ENCODE results near the gene GSC2.

Gene GSC2

DNA sequence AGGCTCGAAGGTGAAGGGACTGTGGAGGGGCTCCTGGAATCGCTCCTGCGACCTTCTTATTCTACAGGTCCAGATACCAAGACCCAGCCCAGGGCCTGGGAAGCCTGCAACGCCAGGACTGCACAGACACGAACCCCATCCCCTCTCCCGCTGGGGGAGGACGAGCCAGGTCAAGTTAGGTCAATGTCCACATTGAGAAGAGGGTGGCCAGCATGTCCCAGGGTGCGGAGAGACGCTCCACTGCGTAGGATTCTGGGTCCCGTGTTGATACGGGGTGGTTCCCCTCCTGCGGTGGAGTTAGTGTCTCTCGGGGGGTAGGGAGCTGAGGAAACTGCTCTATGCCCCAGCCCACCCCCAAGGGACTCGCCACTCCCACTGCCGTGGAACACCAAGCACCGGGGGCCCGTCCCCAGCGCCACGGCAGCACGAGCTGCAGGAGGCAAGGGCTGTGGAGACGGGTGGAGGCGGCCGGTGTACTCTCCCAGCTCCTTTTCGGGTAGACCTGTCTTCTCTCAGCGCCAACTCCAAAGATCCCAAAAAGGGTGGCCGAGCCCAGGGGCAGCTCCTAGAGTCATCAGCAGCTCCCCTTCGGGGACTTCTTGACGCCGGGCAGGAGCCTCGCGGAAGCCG lies 1.6 kb downstream of the GSC2 start:
- no peak overlapping the region for H3K4me3 ChIP-seq (ENCODE audit: low read length, poor library complexity, severe bottlenecking)

GRCh38 chr22:19147195-19147780 lies 2.8 kb downstream of the GSC2 start:
- no peak overlapping the region for H3K4me3 ChIP-seq (ENCODE audit: low read length, poor library complexity, severe bottlenecking)
- no peaks in the 10 kb centered on the region for H3K36me3 ChIP-seq (ENCODE audit: insufficient read depth, low read length)
- no peak overlapping the region for H2AFZ ChIP-seq (ENCODE audit: low read length)
- H3K4me2 ChIP-seq (ENCODE audit: low read depth, low read length, poor library complexity, severe bottlenecking): no peak overlapping the region
- no peaks in the 10 kb centered on the region for H3K9me3 ChIP-seq (ENCODE audit: insufficient read depth, low read depth, low read length)
- no peaks in the 10 kb centered on the region for H3K9me2 ChIP-seq (replicated peaks; ENCODE audit: low read depth, low read length)
- peaks cover 15% of the 10 kb centered on the region for H3K79me2 ChIP-seq (ENCODE audit: insufficient read depth, low read length)
- peaks cover 9% of the 10 kb centered on the region for H4K20me1 ChIP-seq (ENCODE audit: insufficient read depth, low read length, poor library complexity, severe bottlenecking)
- no peak overlapping the region for H3K9ac ChIP-seq (ENCODE audit: low read depth, low read length, poor library complexity, severe bottlenecking)
- peaks cover 7% of the 10 kb centered on the region for H3K4me1 ChIP-seq (ENCODE audit: insufficient read depth, low read length, poor library complexity, severe bottlenecking)
- TF ChIP-seq CTCF (conservative IDR thresholded peaks at IDR 0.05; ENCODE audit: low read length) (no peak), EZH2phosphoT487 (IDR thresholded peaks at IDR 0.05; ENCODE audit: borderline replicate concordance) (no peak)
- no peaks in the 10 kb centered on the region for H3K27me3 ChIP-seq (ENCODE audit: insufficient read depth, low read length, poor library complexity, severe bottlenecking)
- H3F3A ChIP-seq (ENCODE audit: low read depth): no peaks in the 10 kb centered on the region

More for the DNA sequence above, 1.6 kb downstream of the GSC2 start:
- Histone ChIP-seq H4K20me1 (ENCODE audit: insufficient read depth, low read length, poor library complexity, severe bottlenecking) (peaks cover 9% of the 10 kb centered on the region), H3K9me2 (replicated peaks; ENCODE audit: low read depth, low read length) (no peaks in the 10 kb centered on the region), H3K27me3 (ENCODE audit: insufficient read depth, low read length, poor library complexity, severe bottlenecking) (no peaks in the 10 kb centered on the region), H3K4me1 (ENCODE audit: insufficient read depth, low read length, poor library complexity, severe bottlenecking) (peaks cover 8% of the 10 kb centered on the region), H3K9me3 (ENCODE audit: insufficient read depth, low read depth, low read length) (no peaks in the 10 kb centered on the region), H3F3A (ENCODE audit: low read depth) (no peaks in the 10 kb centered on the region), H3K36me3 (ENCODE audit: insufficient read depth, low read length) (no peaks in the 10 kb centered on the region), H3K4me2 (ENCODE audit: low read depth, low read length, poor library complexity, severe bottlenecking) (no peak overlapping the region), H3K9ac (ENCODE audit: low read depth, low read length, poor library complexity, severe bottlenecking) (no peak overlapping the region), H3K79me2 (ENCODE audit: insufficient read depth, low read length) (peaks cover 10% of the 10 kb centered on the region), H2AFZ (ENCODE audit: low read length) (no peak overlapping the region)
- TF ChIP-seq EZH2phosphoT487 (IDR thresholded peaks at IDR 0.05; ENCODE audit: borderline replicate concordance): no peak
- no peak for TF ChIP-seq CTCF (conservative IDR thresholded peaks at IDR 0.05; ENCODE audit: low read length)

GRCh38 chr22:19146215-19146968 lies 3.7 kb downstream of the GSC2 start:
- Histone ChIP-seq H3K4me1 (ENCODE audit: insufficient read depth, low read length, poor library complexity, severe bottlenecking) (peaks cover 7% of the 10 kb centered on the region), H4K20me1 (ENCODE audit: insufficient read depth, low read length, poor library complexity, severe bottlenecking) (peaks cover 9% of the 10 kb centered on the region), H3F3A (ENCODE audit: low read depth) (no peaks in the 10 kb centered on the region), H3K9ac (ENCODE audit: low read depth, low read length, poor library complexity, severe bottlenecking) (no peak overlapping the region), H3K4me2 (ENCODE audit: low read depth, low read length, poor library complexity, severe bottlenecking) (no peak overlapping the region), H3K9me2 (replicated peaks; ENCODE audit: low read depth, low read length) (no peaks in the 10 kb centered on the region), H3K4me3 (ENCODE audit: low read length, poor library complexity, severe bottlenecking) (no peak overlapping the region), H3K9me3 (ENCODE audit: insufficient read depth, low read depth, low read length) (no peaks in the 10 kb centered on the region), H3K36me3 (ENCODE audit: insufficient read depth, low read length) (peaks cover 1% of the 10 kb centered on the region; the same call in 1 of the 2 replicates), H3K27me3 (ENCODE audit: insufficient read depth, low read length, poor library complexity, severe bottlenecking) (no peaks in the 10 kb centered on the region), H2AFZ (ENCODE audit: low read length) (peak overlapping the region; percentile 5; the same call in 1 of the 2 replicates), H3K79me2 (ENCODE audit: insufficient read depth, low read length) (peaks cover 15% of the 10 kb centered on the region)
- no peak for TF ChIP-seq EZH2phosphoT487 (IDR thresholded peaks at IDR 0.05; ENCODE audit: borderline replicate concordance)
- no peak for TF ChIP-seq CTCF (conservative IDR thresholded peaks at IDR 0.05; ENCODE audit: low read length)
